ENCODE measurements around the gene RPS27.
A peak's percentile ranks its signal among the peaks of the same experiment; 100 is the strongest.
"Not testable (repeated sequence)": the region's sequence is repeated elsewhere in the genome, so short reads cannot be mapped to it uniquely, and the experiment has no call there.

The RPS27 gene

GRCh38 chr1:153977250-153978240, 13.0 kb upstream of the RPS27 start, which contains the start of gene JTB:
JTB (minus strand) TSS chr1:153977674; CDS start chr1:153977252, 422 bp downstream.
- intact Hi-C loops (cut with DNase I) = no loop called here

DNA sequence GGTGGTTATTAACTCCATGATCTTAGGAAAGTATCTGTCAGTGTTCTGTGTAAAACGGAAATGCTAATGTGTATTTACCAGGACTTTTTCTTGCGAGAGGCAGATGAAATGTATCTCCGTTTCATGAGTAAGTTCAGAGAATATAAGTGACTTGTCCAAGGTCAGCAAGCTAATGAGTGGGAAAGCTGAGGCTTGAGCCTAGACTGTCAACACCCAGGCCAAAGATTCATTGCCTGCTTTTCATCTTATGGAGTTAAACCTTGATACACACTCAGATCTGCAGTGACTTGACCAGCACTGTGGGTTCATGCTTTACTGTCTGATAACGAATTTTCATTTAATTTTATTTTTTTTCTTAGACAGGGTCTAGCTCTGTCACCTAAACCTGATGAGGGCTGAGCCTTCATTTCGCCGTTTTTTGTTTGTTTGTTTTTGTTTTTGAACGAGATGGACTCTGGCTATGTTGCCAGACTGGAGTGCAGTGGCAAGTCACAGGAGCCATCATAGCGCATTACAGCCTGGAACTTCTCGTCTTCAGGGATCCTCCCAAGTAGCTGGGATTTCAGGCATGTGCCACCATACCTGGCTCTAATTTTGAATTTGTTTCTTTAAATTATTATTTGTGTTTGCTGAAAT, 12.2 kb upstream of the RPS27 start:
- intact Hi-C loops (cut with DNase I) = no loop called here
- DNase-seq = no peak

More at GRCh38 chr1:153977250-153978240, 13.0 kb upstream of the RPS27 start, which contains the start of gene JTB:
- peak; percentile 87 to 97 (median 93) for DNase-seq

DNA sequence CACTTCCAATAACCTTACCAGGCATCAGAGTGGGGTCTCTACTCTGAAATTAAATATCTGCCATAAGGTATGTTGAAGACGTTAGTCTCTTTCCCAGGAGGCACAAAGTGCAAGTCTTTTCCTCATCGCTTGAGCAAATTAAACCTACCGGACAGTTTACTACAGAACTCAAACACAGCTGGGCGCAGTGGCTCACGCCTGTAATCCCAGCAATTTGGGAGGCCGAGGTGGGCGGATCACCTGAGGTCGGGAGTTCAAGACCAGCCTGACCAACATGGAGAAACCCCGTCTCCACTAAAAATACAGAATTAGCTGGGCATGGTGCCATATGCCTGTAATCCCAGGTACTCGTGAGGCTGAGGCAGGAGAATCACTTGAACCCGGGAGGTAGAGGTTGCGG, 11.5 kb upstream of the RPS27 start:
- intact Hi-C loops (cut with DNase I) = not testable (repeated sequence)

DNA sequence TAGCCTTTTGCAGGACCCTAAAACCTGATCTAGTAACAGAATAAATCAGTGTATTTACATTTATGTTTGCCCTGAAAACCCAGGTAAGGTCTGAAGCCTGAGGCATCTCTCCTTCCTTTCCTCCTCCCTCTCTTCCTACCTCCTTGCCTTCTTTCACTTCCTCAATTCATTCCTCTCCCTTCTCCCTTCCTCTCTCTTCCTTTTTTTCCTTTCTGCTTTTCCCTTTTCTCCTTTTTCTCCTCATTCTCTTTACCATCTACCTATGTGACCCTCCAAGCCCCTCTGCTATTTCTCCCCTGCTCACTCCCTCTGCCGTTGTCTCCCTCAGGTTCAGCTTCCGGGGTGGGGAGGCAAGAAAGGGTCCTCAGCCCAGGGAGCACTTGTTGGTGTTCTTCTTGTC, 8.8 kb upstream of the RPS27 start:
- not testable (repeated sequence) for DNase-seq
- intact Hi-C loops (cut with DNase I) = loop anchor here (5.0 to 10.0 kb wide), 2 partner anchors 299 to 467 kb away; no protein-coding TSS in a partner anchor

More for the DNA sequence above, 11.5 kb upstream of the RPS27 start:
- not testable (repeated sequence) for DNase-seq

GRCh38 chr1:153984123-153984894, 6.3 kb upstream of the RPS27 start:
- intact Hi-C loops (cut with DNase I) = loop anchor here (5.0 to 10.0 kb wide), 2 partner anchors 302 to 470 kb away; no protein-coding TSS in a partner anchor
- no peak for DNase-seq

DNA sequence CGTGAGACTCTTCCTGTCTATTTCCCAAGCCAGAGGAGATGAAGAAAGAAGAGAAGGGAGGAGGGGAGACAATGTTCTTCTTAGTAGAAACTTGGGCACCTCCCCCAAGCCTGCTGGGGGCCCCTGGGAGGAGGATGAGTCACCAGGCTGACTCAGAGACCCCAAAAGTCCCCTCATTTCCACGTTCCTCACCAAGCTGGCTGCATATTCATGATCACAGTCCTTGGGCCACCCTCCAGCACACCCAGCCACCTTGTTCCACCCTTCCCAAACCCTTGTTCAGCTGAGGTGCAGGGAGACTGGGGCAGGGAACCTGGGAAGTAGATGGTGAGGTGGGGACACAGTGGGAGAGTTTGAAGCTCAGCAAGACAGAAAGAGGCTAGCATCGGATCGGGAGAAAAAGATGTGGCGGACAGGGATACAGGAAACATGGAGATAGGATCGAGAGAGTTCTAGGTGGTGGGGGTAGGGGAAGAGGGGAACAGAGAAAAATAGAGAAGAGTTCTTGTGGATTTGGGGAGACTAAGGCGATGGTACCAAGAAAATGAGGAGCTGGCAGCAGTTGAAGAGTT, 5.1 kb upstream of the RPS27 start:
- intact Hi-C loops (cut with DNase I) = loop anchor here (5.0 to 10.0 kb wide), 2 partner anchors 188 to 471 kb away; no protein-coding TSS in a partner anchor
- peak in 5 of 42 donors; percentile 26 to 73 (median 40) for DNase-seq

DNA sequence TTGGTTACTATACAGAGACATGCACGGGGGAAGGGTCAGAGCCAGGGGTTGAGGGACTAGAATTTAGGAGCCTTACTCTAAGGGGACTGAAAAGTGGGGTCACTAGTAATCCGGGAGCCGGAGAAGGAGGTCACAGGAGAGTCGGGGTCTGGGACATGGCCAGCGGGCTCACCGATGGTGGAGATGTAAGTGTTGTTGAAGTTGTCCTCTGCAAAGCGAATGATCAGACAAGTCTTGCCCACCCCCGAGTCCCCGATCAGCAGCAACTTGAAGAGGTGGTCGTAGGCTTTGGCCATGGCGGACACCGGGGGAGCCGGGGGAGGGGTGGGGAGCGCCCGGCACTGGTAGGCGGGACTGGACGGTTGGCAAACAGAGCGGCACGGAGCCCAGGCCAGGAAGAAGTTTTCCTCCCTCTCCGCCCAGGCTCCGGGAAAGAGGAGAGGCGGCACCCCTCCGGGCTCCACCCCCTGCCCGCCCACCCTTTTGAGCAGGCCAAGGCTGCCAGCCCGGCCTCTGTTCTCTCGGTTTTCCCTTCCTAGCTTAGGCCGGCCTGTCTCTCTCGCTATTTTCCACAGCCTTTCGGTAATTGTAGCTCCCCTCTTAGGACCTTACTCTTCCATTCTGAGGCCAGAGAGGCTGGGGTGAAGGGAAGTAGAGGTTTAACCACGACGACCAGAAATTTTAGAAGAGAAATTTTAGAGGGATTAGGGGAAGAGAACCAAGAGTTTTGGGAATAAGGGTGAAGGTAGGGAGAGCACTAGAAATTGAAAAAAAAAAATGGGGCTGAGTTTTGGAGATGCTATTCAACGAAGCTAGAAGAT, 4.4 kb upstream of the RPS27 start, which contains the start of gene RAB13:
TSS of gene RAB13 (minus strand) at position 399 of the 821 bp plus-strand sequence. CDS start at position 296, 103 bp downstream.
- peak in 40 of 42 donors; percentile 45 to 87 (median 69) for DNase-seq
- intact Hi-C loops (cut with DNase I) = loop anchor here (5.0 to 10.0 kb wide), 2 partner anchors 189 to 471 kb away; no protein-coding TSS in a partner anchor

- no peak for DNase-seq
- intact Hi-C loops (cut with DNase I) = loop anchor here (5.0 to 10.0 kb wide), 2 partner anchors 190 to 473 kb away; no protein-coding TSS in a partner anchor
These were observed 2.9 kb upstream of the RPS27 start for GRCh38 chr1:153987621-153988020.

DNA sequence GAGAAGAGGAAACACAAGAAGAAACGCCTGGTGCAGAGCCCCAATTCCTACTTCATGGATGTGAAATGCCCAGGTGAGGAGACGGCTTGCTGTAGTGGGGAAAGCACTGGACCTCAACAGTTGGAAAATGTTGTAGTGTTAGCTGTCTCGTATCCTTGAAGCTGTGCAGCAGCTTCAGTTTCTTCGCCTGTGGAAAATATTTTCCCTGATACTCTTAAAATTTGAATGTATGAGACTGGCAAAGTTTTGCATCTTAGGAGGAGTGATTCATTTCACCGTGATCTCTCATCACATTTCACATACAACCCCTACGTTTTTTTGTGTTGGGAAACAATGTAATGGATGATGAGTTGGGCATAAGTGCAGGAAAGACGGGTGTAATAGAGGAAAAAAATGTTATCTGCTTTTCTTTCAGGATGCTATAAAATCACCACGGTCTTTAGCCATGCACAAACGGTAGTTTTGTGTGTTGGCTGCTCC, 629 bp downstream of the RPS27 start:
- intact Hi-C loops (cut with DNase I) = no loop called here
- DNase-seq = no peak

- peak in 7 of 42 donors; percentile 28 to 66 (median 47) for DNase-seq
- intact Hi-C loops (cut with DNase I) = no loop called here
These were observed 1.2 kb downstream of the RPS27 start for GRCh38 chr1:153991806-153992205.

DNA sequence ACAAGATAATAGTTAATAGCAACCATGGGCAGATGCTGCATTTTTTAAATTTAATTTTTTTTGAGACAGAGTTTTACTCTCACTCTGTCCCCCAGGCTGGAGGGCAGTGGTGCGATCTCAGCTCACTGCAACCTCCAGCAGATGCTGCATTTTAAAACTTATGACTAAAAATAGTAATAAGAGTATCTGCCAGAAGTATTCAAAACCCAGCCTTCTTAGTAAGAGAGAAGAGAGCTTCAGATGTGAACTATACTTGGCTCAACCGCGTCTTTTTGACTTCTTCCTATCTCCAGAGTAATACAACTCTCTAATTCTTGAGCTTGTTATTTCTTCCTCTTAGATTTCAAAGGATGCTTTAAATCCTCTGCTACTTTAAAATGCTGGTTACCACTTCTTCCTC, 4.6 kb downstream of the RPS27 start:
- intact Hi-C loops (cut with DNase I) = no loop called here
- no peak for DNase-seq

- intact Hi-C loops (cut with DNase I) = no loop called here
- DNase-seq = no peak
These were observed 5.1 kb downstream of the RPS27 start for GRCh38 chr1:153995640-153996039.

DNA sequence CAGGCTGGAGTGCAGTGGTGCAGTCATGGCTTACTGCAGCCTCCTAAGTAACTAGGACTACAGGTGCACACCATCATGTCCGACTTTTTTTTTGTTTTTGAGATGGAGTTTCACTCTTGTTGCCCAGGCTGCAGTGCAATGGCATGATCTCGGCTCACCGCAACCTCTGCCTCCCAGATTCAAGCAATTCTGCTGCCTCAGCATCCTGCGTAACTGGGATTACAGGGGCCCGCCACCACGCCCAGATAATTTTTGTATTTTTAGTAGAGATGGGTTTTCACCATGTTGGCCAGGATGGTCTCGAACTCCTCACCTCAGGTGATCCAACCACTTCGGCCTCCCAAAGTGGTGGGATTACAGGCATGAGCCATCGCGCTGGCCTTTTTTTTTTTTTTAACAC, 6.3 kb downstream of the RPS27 start:
- intact Hi-C loops (cut with DNase I); DNase-seq: not testable (repeated sequence)

- intact Hi-C loops (cut with DNase I) = no loop called here
- DNase-seq = no peak
These were observed 9.9 kb downstream of the RPS27 start for GRCh38 chr1:154000420-154000819.

- no peak for DNase-seq
- intact Hi-C loops (cut with DNase I) = no loop called here
These were observed 15.6 kb downstream of the RPS27 start for GRCh38 chr1:154006136-154006535.

DNA sequence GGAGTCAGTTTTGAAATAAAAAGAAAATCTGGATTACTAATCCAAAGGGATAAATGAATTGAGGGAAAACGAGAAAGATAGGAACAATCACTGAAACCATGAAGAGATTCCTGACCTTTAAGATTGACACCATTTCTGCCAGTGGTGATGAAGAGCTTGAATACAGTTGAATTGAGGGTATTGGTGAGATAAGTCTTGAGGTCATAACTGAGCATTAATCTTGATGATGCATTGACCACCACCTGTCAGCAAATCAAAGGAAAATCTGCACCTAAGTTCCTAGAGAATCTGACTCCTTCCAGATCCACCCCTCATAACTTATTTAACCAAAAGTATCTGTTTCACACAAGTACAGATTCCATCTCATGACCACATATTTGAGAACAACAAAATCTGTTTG, 21.6 kb downstream of the RPS27 start:
- no peak for DNase-seq
- intact Hi-C loops (cut with DNase I) = no loop called here

DNA sequence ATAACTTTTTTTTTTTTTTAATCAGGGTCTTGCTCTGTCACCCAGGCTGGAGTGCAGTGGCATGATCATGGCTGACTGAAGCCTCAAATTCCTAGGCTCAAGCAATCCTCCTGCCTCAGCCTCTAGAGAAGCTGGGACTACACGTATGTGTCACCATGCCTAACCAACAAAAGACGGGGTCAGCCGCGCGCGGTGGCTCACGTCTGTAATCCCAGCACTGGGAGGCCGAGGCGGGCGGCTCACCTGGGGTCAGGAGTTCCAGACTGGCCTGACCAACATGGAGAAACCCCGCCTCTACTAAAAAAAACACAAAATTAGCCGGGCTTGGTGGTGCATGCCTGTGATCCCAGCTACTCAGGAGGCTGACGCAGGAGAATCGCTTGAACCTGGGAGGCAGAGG, 22.0 kb downstream of the RPS27 start:
- DNase-seq = peak in 1 of 42 donors; percentile 18
- intact Hi-C loops (cut with DNase I) = not testable (repeated sequence)

Data from head of caudate nucleus (tissue), 42 donors.